Measurements from ENCODE around the gene PKD2L1. TPM values are rescaled to one million over a fixed set of nuclear protein-coding genes. Genes with fewer than 3 reads are reported as not detected.

The PKD2L1 gene
- total and polyA plus RNA-seq, 10 donors = 2.2 to 8.7 (median 3.9) TPM; not detected in 1

- Histone ChIP-seq H3K9me3 (no peaks in the 10 kb centered on the region), H3K27me3 (replicated peaks in 1 of 7) (peaks cover 0 to 19% (median 0%) of the 10 kb centered on the region in 7 donors), H3K4me1 (peaks cover 0 to 58% (median 18%) of the 10 kb centered on the region in 6 donors), H3K36me3 (peaks cover 0 to 16% (median 0%) of the 10 kb centered on the region in 6 donors), H3K4me3 (peak overlapping the region; percentile 51 to 78 (median 69)), H3K27ac (peak overlapping the region in 5 of 8 donors; percentile 27 to 84 (median 77))
- TF ChIP-seq POLR2A (IDR thresholded peaks at IDR 0.05) = no peak
- no peak for TF ChIP-seq POLR2AphosphoS5 (IDR thresholded peaks at IDR 0.05)
- no peak for TF ChIP-seq CTCF (IDR thresholded peaks at IDR 0.05 in 8 of 11, conservative IDR thresholded peaks at IDR 0.05 in 3 of 11)
- 13 to 20% (median 15%) methylated on average over 30 to 32 of the region's 32 CpGs for WGBS, 5 donors
- DNase-seq = peak; percentile 74
- intact Hi-C loops (cut with DNase I; ENCODE audit: low total_unique reads) = no loop called here
Observed at GRCh38 chr10:100347568-100348195, 17.7 kb upstream of the PKD2L1 start.

GRCh38 chr10:100346765-100347567 lies 16.9 kb upstream of the PKD2L1 start, which contains the start of gene SCD:
Gene SCD, plus strand, starts transcription at chr10:100347233. Its CDS starts 272 bp downstream, at chr10:100347505.
- H3K4me3 ChIP-seq = peak within 1 kb of the TSS; percentile 51 to 78 (median 69)
- no peaks in the 10 kb centered on the region for H3K9me3 ChIP-seq
- intact Hi-C loops (cut with DNase I; ENCODE audit: low total_unique reads) = no loop called here
- peaks cover 0 to 62% (median 18%) of the 10 kb centered on the region in 6 donors for H3K4me1 ChIP-seq
- peak within 1 kb of the TSS in 7 of 8 donors; percentile 27 to 84 (median 73) for H3K27ac ChIP-seq
- WGBS, 5 donors = 0 to 1% (median 1%) methylated on average over 55 to 73 of the region's 73 CpGs
- peak; percentile 94 for DNase-seq
- H3K27me3 ChIP-seq (replicated peaks in 1 of 7) = peaks cover 0 to 19% (median 0%) of the 10 kb centered on the region in 7 donors
- TF ChIP-seq POLR2AphosphoS5 (IDR thresholded peaks at IDR 0.05) (peak; percentile 83 to 92 (median 87)), CTCF (IDR thresholded peaks at IDR 0.05 in 8 of 11, conservative IDR thresholded peaks at IDR 0.05 in 3 of 11) (peak in 4 of 11 experiments; percentile 5 to 30 (median 12)), POLR2A (IDR thresholded peaks at IDR 0.05) (peak in 1 of 3 donors; percentile 58)
- peaks cover 0 to 9% (median 0%) of the 10 kb centered on the region in 6 donors for H3K36me3 ChIP-seq

GRCh38 chr10:100346351-100346764 lies 16.3 kb upstream of the PKD2L1 start:
- Histone ChIP-seq H3K4me3 (peak overlapping the region; percentile 51 to 78 (median 69)), H3K4me1 (peaks cover 0 to 68% (median 18%) of the 10 kb centered on the region in 6 donors), H3K9me3 (no peaks in the 10 kb centered on the region), H3K27me3 (replicated peaks in 1 of 7) (peaks cover 0 to 19% (median 0%) of the 10 kb centered on the region in 7 donors), H3K27ac (peak overlapping the region in 7 of 8 donors; percentile 27 to 84 (median 73)), H3K36me3 (peaks cover 0 to 5% (median 0%) of the 10 kb centered on the region in 6 donors)
- no peak for TF ChIP-seq CTCF (IDR thresholded peaks at IDR 0.05 in 8 of 11, conservative IDR thresholded peaks at IDR 0.05 in 3 of 11)
- no peak for TF ChIP-seq POLR2A (IDR thresholded peaks at IDR 0.05)
- peak in 1 of 3 donors; percentile 61 for TF ChIP-seq POLR2AphosphoS5 (IDR thresholded peaks at IDR 0.05)
- WGBS, 5 donors = 0 to 1% (median 1%) methylated on average over 25 to 36 of the region's 36 CpGs
- peak; percentile 90 for DNase-seq
- intact Hi-C loops (cut with DNase I; ENCODE audit: low total_unique reads) = no loop called here

All from spleen (tissue), 11 donors.